H1 (cell line): ENCODE results near the gene FOXI3. TPM values are rescaled to one million over a fixed set of nuclear protein-coding genes. Genes with fewer than 3 reads are reported as not detected.
A peak's percentile ranks its signal among the peaks of the same experiment; 100 is the strongest.

ENCODE experiments used
- CTCF ChIA-PET: fragments of 300-600 bp; sonication (Branson Sonifier 250); formaldehyde crosslinking; loops from one replicate; lab custom pipeline; 2021; ENCODE audit not compliant: partially characterized antibody; lab: Charles Lee
- POLR2A ChIA-PET: fragments of 300-600 bp; sonication (Branson Sonifier 250); formaldehyde crosslinking; loops from one replicate; lab custom pipeline; 2021; ENCODE audit warnings: inconsistent platforms; ENCODE audit not compliant: partially characterized antibody; lab: Charles Lee
- DNase-seq, 2 experiments: peaks; one replicate each; pipeline versions ENCODE4 v3.0.0 to v3.0.0-alpha.2; 2010 to 2022; ENCODE audit warnings: low spot score in 2 of 2, low read depth in 1 of 2, mixed read lengths in 1 of 2
- FAIRE-seq: peaks from 2 replicates; lab custom pipeline; 2011; peaks lifted over from hg19 to GRCh38; lab: Jason Lieb, UNC
- H2AFZ ChIP-seq: 2 replicates; pipeline ENCODE4 v1.8.1; 2012; ENCODE audit warnings: low read length, inconsistent platforms
- H2AK5ac ChIP-seq: 2 replicates; pipeline ENCODE4 v1.6.1; 2013; ENCODE audit warnings: low read depth, low read length
- H2BK120ac ChIP-seq: replicated peaks from 2 replicates; pipeline ENCODE3; 2013; ENCODE audit warnings: low read depth, low read length, inconsistent platforms
- H2BK12ac ChIP-seq: 2 replicates; pipeline ENCODE4 v1.6.1; 2013; ENCODE audit warnings: low read depth, low read length
- H2BK15ac ChIP-seq: 2 replicates; pipeline ENCODE4 v1.6.1; 2013; ENCODE audit warnings: low read length
- H2BK20ac ChIP-seq: 2 replicates; pipeline ENCODE4 v1.6.1; 2013; ENCODE audit warnings: low read length
- H2BK5ac ChIP-seq: 2 replicates; pipeline ENCODE4 v1.6.1; 2013; ENCODE audit warnings: low read depth, low read length
- H3K14ac ChIP-seq: 2 replicates; pipeline ENCODE4 v1.6.1; 2013; ENCODE audit warnings: inconsistent platforms; ENCODE audit not compliant: insufficient read length
- H3K18ac ChIP-seq: 2 replicates; pipeline ENCODE4 v1.6.1; 2013; ENCODE audit warnings: low read length; ENCODE audit errors: extremely low read depth
- H3K23ac ChIP-seq: 2 replicates; pipeline ENCODE4 v1.6.1; 2013; ENCODE audit warnings: inconsistent platforms; ENCODE audit not compliant: insufficient read length
- H3K23me2 ChIP-seq: 2 replicates; pipeline ENCODE4 v1.6.1; 2013; ENCODE audit warnings: low read depth, low read length
- H3K27ac ChIP-seq: 2 replicates; pipeline ENCODE4 v1.6.1; 2011; ENCODE audit warnings: low read depth, low read length, inconsistent platforms
- H3K27me3 ChIP-seq, 4 experiments: replicated peaks in 1 of 4; 1 replicate in 1 of 4; 2 replicates in 3 of 4; pipeline versions ENCODE4 v1.6.1 to v1.8.1; 2011 to 2013; ENCODE audit warnings: low read length in 3 of 4, mild to moderate bottlenecking in 3 of 4, inconsistent platforms in 2 of 4, mixed read lengths in 2 of 4, moderate library complexity in 1 of 4; ENCODE audit not compliant: control insufficient read depth in 3 of 4, insufficient read depth in 3 of 4; ENCODE audit errors: extremely low read depth in 1 of 4
- H3K36me3 ChIP-seq, 4 experiments: 2 replicates each; pipeline versions ENCODE4 v1.6.1 to v1.8.1; 2011 to 2013; ENCODE audit warnings: mild to moderate bottlenecking in 4 of 4, low read length in 3 of 4, moderate library complexity in 2 of 4, control low read depth in 1 of 4, inconsistent platforms in 1 of 4; ENCODE audit not compliant: insufficient read depth in 4 of 4, control insufficient read depth in 2 of 4
- H3K4ac ChIP-seq: replicated peaks from 2 replicates; pipeline ENCODE3; 2013; ENCODE audit warnings: low read length, low read depth, mixed read lengths, inconsistent platforms; ENCODE audit not compliant: insufficient read length
- H3K4me1 ChIP-seq, 4 experiments: replicated peaks in 1 of 4; 1 replicate in 1 of 4; 2 replicates in 3 of 4; pipeline versions ENCODE4 v1.6.1 to v1.8.1; 2011 to 2013; ENCODE audit warnings: low read length in 3 of 4, inconsistent platforms in 2 of 4, mixed read lengths in 1 of 4; ENCODE audit not compliant: insufficient read depth in 4 of 4, control insufficient read depth in 3 of 4
- H3K4me2 ChIP-seq, 2 experiments: 2 replicates each; pipeline versions ENCODE4 v1.6.1 to v1.8.1; 2011 to 2013; ENCODE audit warnings: low read depth in 2 of 2, low read length in 2 of 2, control low read depth in 1 of 2, inconsistent platforms in 1 of 2, mild to moderate bottlenecking in 1 of 2; ENCODE audit not compliant: insufficient read depth in 1 of 2
- H3K4me3 ChIP-seq, 4 experiments: fragments of 200-600, 300-600 bp in 1 of 4; sonication (generic), shearing (Covaris generic), sonication (Bioruptor Twin) in 1 of 4; 2 replicates each; pipeline versions ENCODE4 v1.5.1 to v1.8.1; 2011 to 2016; ENCODE audit warnings: low read length in 4 of 4, low read depth in 3 of 4, control low read depth in 2 of 4, inconsistent platforms in 2 of 4, mild to moderate bottlenecking in 2 of 4, mixed read lengths in 1 of 4, moderate library complexity in 1 of 4; ENCODE audit not compliant: insufficient read depth in 2 of 4; ENCODE audit errors: extremely low read depth in 1 of 4
- H3K56ac ChIP-seq: replicated peaks from 2 replicates; pipeline ENCODE3; 2013; ENCODE audit warnings: low read depth, mild to moderate bottlenecking, mixed read lengths, low read length, inconsistent platforms; ENCODE audit not compliant: insufficient read length
- H3K79me1 ChIP-seq: 2 replicates; pipeline ENCODE4 v1.6.1; 2013; ENCODE audit warnings: low read depth, low read length, control low read depth
- H3K79me2 ChIP-seq, 2 experiments: 2 replicates each; pipeline versions ENCODE4 v1.6.1 to v1.8.1; 2012 to 2013; ENCODE audit warnings: low read length in 2 of 2, mild to moderate bottlenecking in 2 of 2, inconsistent platforms in 1 of 2; ENCODE audit not compliant: insufficient read depth in 2 of 2, control insufficient read depth in 1 of 2
- H3K9ac ChIP-seq, 4 experiments: replicated peaks in 1 of 4; 1 replicate in 1 of 4; 2 replicates in 3 of 4; pipeline versions ENCODE4 v1.6.1 to v1.8.1; 2011 to 2013; ENCODE audit warnings: low read depth in 3 of 4, low read length in 3 of 4, control low read depth in 2 of 4, mild to moderate bottlenecking in 2 of 4, moderate library complexity in 2 of 4, inconsistent platforms in 1 of 4; ENCODE audit errors: extremely low read depth in 1 of 4
- H3K9me3 ChIP-seq, 2 experiments: 2 replicates each; pipeline versions ENCODE4 v1.6.1 to v1.8.1; 2012 to 2013; ENCODE audit warnings: mild to moderate bottlenecking in 2 of 2, moderate library complexity in 2 of 2, control low read depth in 1 of 2, inconsistent platforms in 1 of 2, low read depth in 1 of 2, low read length in 1 of 2, mixed read lengths in 1 of 2; ENCODE audit not compliant: insufficient read depth in 2 of 2
- H4K20me1 ChIP-seq, 2 experiments: replicated peaks in 1 of 2; 2 replicates each; pipeline versions ENCODE3 to v1.8.1; 2011 to 2013; ENCODE audit warnings: inconsistent platforms in 2 of 2, low read length in 2 of 2, mild to moderate bottlenecking in 1 of 2; ENCODE audit not compliant: insufficient read depth in 2 of 2, control insufficient read depth in 1 of 2
- H4K5ac ChIP-seq: 2 replicates; pipeline ENCODE4 v1.6.1; 2013; ENCODE audit warnings: low read length, low read depth, mixed read lengths, inconsistent platforms; ENCODE audit not compliant: insufficient read length
- H4K8ac ChIP-seq: 2 replicates; pipeline ENCODE4 v1.8.0; 2013; ENCODE audit warnings: mild to moderate bottlenecking, moderate library complexity, low read length, inconsistent platforms; ENCODE audit not compliant: insufficient read depth; ENCODE audit errors: extremely low read depth
- H4K91ac ChIP-seq: replicated peaks from 2 replicates; pipeline ENCODE3; 2013; ENCODE audit warnings: low read length, mixed read lengths, inconsistent platforms; ENCODE audit not compliant: insufficient read length
- BRCA1 ChIP-seq: IDR thresholded peaks from 2 replicates; pipeline ENCODE4 v1.6.1; 2012; ENCODE audit warnings: low read depth, low read length, improper control_type of control experiment
- CTBP2 ChIP-seq: IDR thresholded peaks from 2 replicates; pipeline ENCODE4 v1.7.0; 2011; ENCODE audit warnings: borderline replicate concordance, mild to moderate bottlenecking, moderate library complexity, mixed read lengths, low read length; ENCODE audit not compliant: insufficient read depth, insufficient read length
- EZH2 ChIP-seq: fragments of 200-600 bp; sonication (generic); IDR thresholded peaks from 2 replicates; pipeline ENCODE4 v1.7.1; 2012; ENCODE audit warnings: low read depth, mild to moderate bottlenecking, moderate library complexity, low read length, inconsistent platforms; ENCODE audit not compliant: severe bottlenecking
- GTF2F1 ChIP-seq: IDR thresholded peaks from 2 replicates; pipeline ENCODE4 v1.6.1; 2012; ENCODE audit warnings: low read depth, low read length, improper control_type of control experiment, borderline replicate concordance
- HDAC6 ChIP-seq: IDR thresholded peaks from one replicate; pipeline ENCODE4 v1.7.1; 2012; ENCODE audit warnings: low read depth, mild to moderate bottlenecking, inconsistent platforms, low read length, moderate library complexity
- KDM4A ChIP-seq: IDR thresholded peaks from one replicate; pipeline ENCODE4 v1.7.1; 2012; ENCODE audit warnings: low read depth, mild to moderate bottlenecking, moderate library complexity, low read length, inconsistent platforms; ENCODE audit not compliant: severe bottlenecking
- SIRT6 ChIP-seq: IDR thresholded peaks from one replicate; pipeline ENCODE4 v1.7.1; 2012; ENCODE audit warnings: low read length, inconsistent platforms
- SIX5 ChIP-seq: IDR thresholded peaks from 2 replicates; pipeline ENCODE4 v1.6.1; 2011; ENCODE audit warnings: mild to moderate bottlenecking, low read depth, low read length
- SP2 ChIP-seq: IDR thresholded peaks from 2 replicates; pipeline ENCODE4 v1.6.1; 2012; ENCODE audit warnings: mild to moderate bottlenecking, low read length, inconsistent platforms
- SUZ12 ChIP-seq: fragments of 200-600 bp; sonication (generic); IDR thresholded peaks from 2 replicates; pipeline ENCODE4 v1.6.1; 2012; ENCODE audit warnings: mild to moderate bottlenecking, inconsistent platforms, low read length, moderate library complexity, mixed read lengths
- TAF1 ChIP-seq: IDR thresholded peaks from 2 replicates; pipeline ENCODE4 v1.6.1; 2011; ENCODE audit warnings: mild to moderate bottlenecking, low read depth, low read length
- TEAD4 ChIP-seq: IDR thresholded peaks from 2 replicates; pipeline ENCODE4 v1.6.1; 2012; ENCODE audit warnings: low read depth, low read length, inconsistent platforms, mixed read lengths
- WGBS, 2 experiments: shearing (Covaris generic) in 1 of 2; methylation state at CpG; one replicate each; pipeline versions ENCODE4 v1.1.6 to v1.1.7; 2013 to 2015; ENCODE audit warnings: low lambda C conversion rate in 2 of 2, mixed read lengths in 2 of 2, inconsistent platforms in 1 of 2, low coverage in 1 of 2, missing lambda C conversion rate in 1 of 2; ENCODE audit not compliant: insufficient replicate concordance in 2 of 2, insufficient coverage in 1 of 2, insufficient read length in 1 of 2; ENCODE audit errors: extremely low coverage in 1 of 2, missing lambda C conversion rate in 1 of 2; 5-methylcytosine and 5-hydroxymethylcytosine counted together
- polyA plus RNA-seq, 7 experiments: library from polyadenylated mRNA; depleted of rRNA in 3 of 7; stranded (reverse) in 5 of 7; unstranded in 2 of 7; fragments of >200 nt in 5 of 7; fragments of 200-250 nt in 2 of 7; gene quantifications; 1 replicate in 5 of 7; 2 replicates in 1 of 7; 4 replicates in 1 of 7; pipeline versions ENCODE4 v1.2.1 to v1.2.3, GENCODE V29; 2011 to 2013; ENCODE audit warnings: missing spikeins in 2 of 7, mixed read lengths in 2 of 7
- total RNA-seq: library from RNA; stranded (reverse); fragmentation: NEBNext Ultra II Directional; extraction: Animal tissue kit (Norgen Biotek cat#: 25700); gene quantifications from 2 replicates; pipeline ENCODE4 v1.2.1, GENCODE V29; 2021

Gene FOXI3
- total and polyA plus RNA-seq, 2 of the 8 experiments (the other 6 are each of a cell fraction or from before 2014, with no cell fraction given), result 6.8 to 15.9 TPM

DNA sequence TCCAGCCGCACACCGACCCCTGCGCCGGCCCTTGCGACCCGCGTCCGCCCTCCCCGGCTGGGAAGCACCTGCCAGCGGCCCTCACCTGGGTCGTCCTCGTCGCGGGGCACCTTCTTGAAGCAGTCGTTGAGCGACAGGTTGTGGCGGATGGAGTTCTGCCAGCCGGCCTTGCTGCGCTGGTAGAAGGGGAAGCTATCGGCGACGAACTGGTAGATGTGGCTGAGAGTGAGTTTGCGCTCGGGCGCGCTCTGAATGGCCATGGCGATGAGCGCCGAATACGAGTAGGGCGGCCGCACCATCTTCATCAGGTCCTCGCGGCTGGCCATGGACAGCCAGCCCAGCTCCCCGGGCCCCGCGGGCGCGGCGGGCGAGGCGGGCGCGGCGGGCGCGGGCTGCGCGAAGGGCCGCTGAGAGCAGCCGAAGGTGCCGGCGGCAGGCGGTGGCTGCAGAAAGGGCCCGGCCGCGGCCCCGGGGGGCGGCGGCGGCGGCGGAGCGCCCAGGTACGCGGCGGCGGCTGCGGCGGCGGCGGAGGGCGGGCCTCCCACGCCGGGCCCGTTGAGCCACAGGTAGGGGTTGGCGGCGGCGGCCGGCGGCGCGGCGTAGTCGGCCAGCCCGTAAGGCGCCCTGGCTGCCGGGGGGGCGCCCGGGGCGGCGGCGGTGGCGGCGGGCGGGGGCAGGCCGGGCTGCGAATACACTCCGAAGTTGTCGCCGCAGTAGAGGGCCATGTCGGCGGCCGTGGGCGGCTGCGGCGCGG lies 505 bp downstream of the FOXI3 start:
- H2BK20ac ChIP-seq, result peak overlapping the region; percentile 6; the same call in 1 of the 2 replicates
- no peak overlapping the region for H2AFZ ChIP-seq
- POLR2A ChIA-PET, result interaction anchor here (0.9 to 1.8 kb wide), 4 partner anchors 10 to 37 kb away, joined by 3 to 4 read pairs (median 4); no protein-coding TSS in a partner anchor
- H3K27ac ChIP-seq, result no peak overlapping the region
- H3K23ac ChIP-seq, result no peak overlapping the region
- CTCF ChIA-PET, result interaction anchor here (0.9 to 1.7 kb wide), 6 partner anchors 25 to 261 kb away, joined by 3 to 9 read pairs (median 4); no protein-coding TSS in a partner anchor
- peak overlapping the region; percentile 62; the same call in 1 of the 2 replicates for H3K18ac ChIP-seq
- whole genome bisulfite sequencing, 2 experiments, result 2% methylated on average over 51 of the region's 108 CpGs; no CpG with 5 or more reads in 1 of the 2 experiments
- H3K4ac ChIP-seq, result no peak overlapping the region
- no peak overlapping the region for H3K14ac ChIP-seq
- H2BK15ac ChIP-seq, result 0 out of 2 replicates have a peak overlapping the region, but pooled peaks have one; percentile 29
- no peak overlapping the region for H2AK5ac ChIP-seq
- peaks cover under 1 to 28% (median 4%) of the 10 kb centered on the region in 4 experiments; a peak in 5 of 8 replicates for H3K36me3 ChIP-seq
- H2BK5ac ChIP-seq, result no peak overlapping the region
- H3K4me1 ChIP-seq, result peaks cover 0 to 4% (median 2%) of the 10 kb centered on the region in 4 experiments; a peak in 4 of 7 replicates
- H3K79me2 ChIP-seq, result peaks cover 0 to 33% of the 10 kb centered on the region in 2 experiments; a peak in 3 of 4 replicates
- H3K4me2 ChIP-seq, result peak overlapping the region; percentile 89 to 95
- no peak overlapping the region for H4K91ac ChIP-seq
- H3K27me3 ChIP-seq, result peaks cover 0 to 21% (median 9%) of the 10 kb centered on the region in 4 experiments; a peak in 6 of 7 replicates
- no peak overlapping the region for H2BK12ac ChIP-seq
- no peak overlapping the region for H2BK120ac ChIP-seq
- DNase-seq (peak in 1 of 2 experiments; percentile 76), FAIRE-seq (no peak)
- H3K4me3 ChIP-seq, result peak overlapping the region; percentile 65 to 96 (median 77)
- no peaks in the 10 kb centered on the region for H3K9me3 ChIP-seq
- H4K5ac ChIP-seq, result no peak overlapping the region
- H4K8ac ChIP-seq, result 0 out of 2 replicates have a peak overlapping the region, but pooled peaks have one; percentile 57
- H3K9ac ChIP-seq, result peak overlapping the region in 2 of 4 experiments; percentile 28 to 43; a peak in 3 of 7 replicates
- peaks cover 15% of the 10 kb centered on the region for H3K23me2 ChIP-seq
- no peaks in the 10 kb centered on the region for H3K79me1 ChIP-seq
- no peak overlapping the region for H3K56ac ChIP-seq
- H4K20me1 ChIP-seq, result peaks cover 0 to 5% of the 10 kb centered on the region in 2 experiments
- TF ChIP-seq TAF1 (no peak), CTBP2 (peak; percentile 13), SP2 (no peak), EZH2 (peak; percentile 26), TEAD4 (no peak), BRCA1 (no peak), KDM4A (peak; percentile 49), SUZ12 (peak; percentile 55), SIRT6 (no peak), GTF2F1 (no peak), HDAC6 (no peak), SIX5 (no peak)
